B cell (primary cell): Measurements from ENCODE around the gene TNP2. TPM values are rescaled to one million over a fixed set of nuclear protein-coding genes. Genes with fewer than 3 reads are reported as not detected.
A peak's percentile ranks its signal among the peaks of the same experiment; 100 is the strongest.

Experiments
- ATAC-seq: fragments of 200-7000 bp; cut with Tn5 transposase; one replicate; pipeline ENCODE4 v1.10.0; 2021; ENCODE audit warnings: low read depth, mild to moderate bottlenecking, moderate number of reproducible peaks, moderate library complexity
- CTCF ChIA-PET: fragments of 350-600 bp; sonication (Branson Sonifier 250); formaldehyde crosslinking; loops from one replicate; lab custom pipeline; 2021; ENCODE audit warnings: antibody characterized with exemption, inconsistent platforms; lab: Charles Lee
- POLR2A ChIA-PET: fragments of 350-600 bp; sonication (Branson Sonifier 250); formaldehyde crosslinking; loops from one replicate; lab custom pipeline; 2021; ENCODE audit warnings: antibody characterized with exemption; lab: Charles Lee
- DNase-seq: peaks from one replicate; pipeline ENCODE4 v3.0.0; 2013
- H2AFZ ChIP-seq: 2 replicates; pipeline ENCODE4 v1.6.1; 2012; ENCODE audit warnings: mild to moderate bottlenecking, low read depth, low read length; ENCODE audit not compliant: insufficient read depth, poor library complexity, severe bottlenecking
- H3K27ac ChIP-seq, 2 donors: 1 replicate in 1 of 2; 2 replicates in 1 of 2; pipeline ENCODE4 v1.5.1; 2012 to 2013; ENCODE audit warnings: low read length in 2 of 2, mild to moderate bottlenecking in 2 of 2, moderate library complexity in 1 of 2
- H3K27me3 ChIP-seq, 4 experiments: fragments of 200-600 bp in 1 of 4; sonication (generic) in 1 of 4; replicated peaks in 1 of 4; 1 replicate in 2 of 4; 2 replicates in 2 of 4; pipeline versions ENCODE4 v1.6.1 to v1.7.0; 2013 to 2016; ENCODE audit warnings: low read length in 3 of 4, mild to moderate bottlenecking in 2 of 4, mixed read lengths in 1 of 4, moderate library complexity in 1 of 4; ENCODE audit not compliant: insufficient read depth in 4 of 4, control insufficient read depth in 3 of 4; ENCODE audit errors: control extremely low read depth in 1 of 4
- H3K36me3 ChIP-seq, 2 experiments: replicated peaks in 1 of 2; 1 replicate in 1 of 2; 2 replicates in 1 of 2; pipeline versions ENCODE4 v1.6.1 to v1.7.1; 2013; ENCODE audit warnings: low read length in 1 of 2; ENCODE audit not compliant: insufficient read depth in 2 of 2, control insufficient read depth in 1 of 2; ENCODE audit errors: control extremely low read depth in 1 of 2, extremely low read depth in 1 of 2
- H3K4me1 ChIP-seq, 2 donors: fragments of 200-600 bp in 1 of 2; sonication (generic) in 1 of 2; 1 replicate in 1 of 2; 2 replicates in 1 of 2; pipeline versions ENCODE4 v1.5.1 to v1.6.1; 2013 to 2017; ENCODE audit warnings: low read length in 2 of 2; ENCODE audit not compliant: control insufficient read depth in 2 of 2, insufficient read depth in 2 of 2
- H3K4me2 ChIP-seq: replicated peaks from 2 replicates; pipeline ENCODE3; 2012; ENCODE audit warnings: mild to moderate bottlenecking, low read depth, low read length; ENCODE audit not compliant: poor library complexity, severe bottlenecking
- H3K4me3 ChIP-seq, 5 experiments: fragments of 200-600 bp in 1 of 5; sonication (generic) in 1 of 5; 1 replicate in 3 of 5; 2 replicates in 2 of 5; pipeline versions ENCODE4 v1.5.1 to v1.7.0; 2011 to 2016; ENCODE audit warnings: low read length in 4 of 5, mild to moderate bottlenecking in 4 of 5, low read depth in 2 of 5, control low read depth in 1 of 5, moderate library complexity in 1 of 5; ENCODE audit not compliant: insufficient read depth in 1 of 5; ENCODE audit errors: control extremely low read depth in 1 of 5, extremely low read depth in 1 of 5
- H3K79me2 ChIP-seq: fragments of 200-600 bp; sonication (generic); one replicate; pipeline ENCODE4 v1.6.0; 2016; ENCODE audit warnings: low read length; ENCODE audit not compliant: control insufficient read depth, insufficient read depth
- H3K9ac ChIP-seq: fragments of 200-600 bp; sonication (generic); 2 replicates; pipeline ENCODE4 v1.6.1; 2017; ENCODE audit warnings: mild to moderate bottlenecking, low read length, moderate library complexity
- H3K9me3 ChIP-seq, 3 donors: one replicate each; pipeline versions ENCODE4 v1.6.1 to v1.7.1; 2013; ENCODE audit warnings: low read length in 2 of 3; ENCODE audit not compliant: control insufficient read depth in 2 of 3, insufficient read depth in 1 of 3; ENCODE audit errors: control extremely low read depth in 1 of 3
- H4K20me1 ChIP-seq: 2 replicates; pipeline ENCODE4 v1.6.0; 2012; ENCODE audit warnings: mild to moderate bottlenecking, low read length; ENCODE audit not compliant: insufficient read depth, control insufficient read depth, poor library complexity, severe bottlenecking
- H3K27ac Mint-ChIP-seq: one replicate; pipeline ENCODE4 v1.8.0; 2021; ENCODE audit warnings: mixed read lengths
- H3K27me3 Mint-ChIP-seq: one replicate; pipeline ENCODE4 v1.8.0; 2021; ENCODE audit warnings: mixed read lengths
- H3K4me1 Mint-ChIP-seq: one replicate; pipeline ENCODE4 v1.8.0; 2021; ENCODE audit warnings: mixed read lengths
- H3K4me3 Mint-ChIP-seq: one replicate; pipeline ENCODE4 v1.8.0; 2021; ENCODE audit warnings: mixed read lengths
- H3K9me3 Mint-ChIP-seq: one replicate; pipeline ENCODE4 v1.8.0; 2022; ENCODE audit warnings: mixed read lengths; ENCODE audit not compliant: insufficient read depth
- CTCF ChIP-seq: fragments of 200-600 bp; IDR thresholded peaks from one replicate; pipeline ENCODE4 v1.8.0; 2022; ENCODE audit warnings: antibody characterized with exemption, mild to moderate bottlenecking
- EZH2 ChIP-seq: IDR thresholded peaks from 2 replicates; pipeline ENCODE4 v1.6.1; 2012; ENCODE audit warnings: borderline replicate concordance, low read depth, mild to moderate bottlenecking, moderate library complexity, low read length; ENCODE audit not compliant: insufficient read depth, poor library complexity, severe bottlenecking
- WGBS: methylation state at CpG from one replicate; pipeline ENCODE4 v1.1.5; 2013; ENCODE audit warnings: missing lambda C conversion rate; ENCODE audit not compliant: insufficient coverage; 5-methylcytosine and 5-hydroxymethylcytosine counted together
- intact Hi-C: fragments of 100-400 bp; cut with micrococcal nuclease; formaldehyde crosslinking; loops from one replicate; pipeline ENCODE4 v1.10.0; 2022
- polyA plus RNA-seq: library from polyadenylated mRNA; depleted of rRNA; stranded (reverse); fragments of >200 nt; gene quantifications from 2 replicates; pipeline ENCODE4 v1.2.3, GENCODE V29; 2012
- total RNA-seq, 2 donors: library from RNA; stranded (reverse); fragments of 120-200 nt in 1 of 2; gene quantifications; 1 replicate in 1 of 2; 2 replicates in 1 of 2; pipeline versions ENCODE4 v1.2.3 to v1.2.4, GENCODE V29; 2013 to 2022

The TNP2 gene
- total and polyA plus RNA-seq, 2 donors (not counting 1 experiment from before 2014, with no cell fraction given), result not detected

- ChIA-PET POLR2A (interaction anchor here (1.2 to 1.9 kb wide), 4 partner anchors 51 to 111 kb away, joined by 3 to 6 read pairs (median 4); no protein-coding TSS in a partner anchor), CTCF (interaction anchor here (1.0 to 10.3 kb wide), 9 partner anchors 37 to 289 kb away, joined by 3 to 223 read pairs (median 7); no protein-coding TSS in a partner anchor)
- H3K4me1 ChIP-seq, result peaks cover 37 to 45% of the 10 kb centered on the region in 2 donors
- H3K9ac ChIP-seq, result no peak overlapping the region
- H3K4me3 ChIP-seq, result no peak overlapping the region
- intact Hi-C loops, result loop anchor here (5.0 to 10.0 kb wide), 4 partner anchors 183 to 655 kb away; partner anchors contain the start of genes GSPT1 and NUBP1
- Mint-ChIP-seq H3K9me3 (no peaks in the 10 kb centered on the region), H3K4me1 (peaks cover 44% of the 10 kb centered on the region), H3K4me3 (no peak overlapping the region), H3K27ac (peak overlapping the region; percentile 1), H3K27me3 (no peaks in the 10 kb centered on the region)
- no peak overlapping the region for H2AFZ ChIP-seq
- no peak for TF ChIP-seq EZH2
- no peak for TF ChIP-seq CTCF
- no peak overlapping the region for H3K4me2 ChIP-seq
- H3K9me3 ChIP-seq, result no peaks in the 10 kb centered on the region
- DNase-seq, result no peak
- no peaks in the 10 kb centered on the region for H3K27me3 ChIP-seq
- H4K20me1 ChIP-seq, result peaks cover 7% of the 10 kb centered on the region
- H3K27ac ChIP-seq, result no peak overlapping the region
- no peak for ATAC-seq
- peaks cover 9% of the 10 kb centered on the region for H3K79me2 ChIP-seq
- no peaks in the 10 kb centered on the region for H3K36me3 ChIP-seq
- WGBS, result 97% methylated on average over 11 of the region's 12 CpGs
Measured at GRCh38 chr16:11259655-11260595, 9.2 kb downstream of the TNP2 start.
